GM18526 (cell line): ENCODE results near the gene MAP2K1.

Experiments used
- POLR2A ChIP-seq: IDR thresholded peaks from 3 replicates; pipeline ENCODE4 v1.6.1; 2011; ENCODE audit not compliant: insufficient read length; ENCODE audit errors: extremely low read depth

MAP2K1 gene

GRCh38 chr15:66389859-66390381 is 3.2 kb downstream of the MAP2K1 start:
- no peak for TF ChIP-seq POLR2A

DNA sequence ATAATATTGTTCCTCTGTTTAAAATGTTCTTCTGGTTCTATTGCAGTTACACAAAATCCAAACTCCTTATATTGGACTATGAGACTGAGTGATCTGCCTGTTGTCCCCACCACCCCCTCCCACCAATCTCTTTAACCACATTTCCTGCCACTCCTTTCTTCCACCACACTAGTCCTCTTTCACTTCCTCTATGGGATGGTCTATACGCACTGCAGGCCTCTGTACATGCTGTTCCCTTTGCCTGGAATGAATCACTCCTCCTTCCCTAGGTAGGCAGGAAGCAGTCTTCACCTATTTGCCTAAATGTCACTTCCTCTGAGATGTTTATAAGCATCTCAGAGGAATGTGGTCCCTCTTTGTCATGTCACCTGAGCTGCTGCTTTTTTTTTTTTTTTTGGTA is 4.0 kb downstream of the MAP2K1 start:
- TF ChIP-seq POLR2A, result no peak

DNA sequence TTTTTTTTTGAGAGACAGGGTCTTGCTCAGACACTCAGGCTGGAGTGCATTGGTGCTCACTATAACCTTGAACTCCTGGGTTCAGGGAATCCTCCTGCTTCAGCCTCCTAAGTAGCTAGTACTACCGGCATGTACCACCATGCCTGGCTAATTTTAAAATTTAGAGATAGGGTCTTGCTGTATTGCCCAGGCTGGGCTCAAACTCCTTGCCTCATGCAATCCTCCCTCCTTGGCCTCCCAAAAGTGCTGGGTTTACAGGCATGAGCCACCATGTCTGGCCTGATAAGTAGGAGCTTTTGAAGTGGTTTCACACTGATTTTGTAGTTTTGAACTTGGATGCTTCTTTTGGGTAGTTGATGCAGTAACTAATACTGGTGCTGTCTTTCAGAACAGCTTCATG is 7.8 kb downstream of the MAP2K1 start:
- no peak for TF ChIP-seq POLR2A

DNA sequence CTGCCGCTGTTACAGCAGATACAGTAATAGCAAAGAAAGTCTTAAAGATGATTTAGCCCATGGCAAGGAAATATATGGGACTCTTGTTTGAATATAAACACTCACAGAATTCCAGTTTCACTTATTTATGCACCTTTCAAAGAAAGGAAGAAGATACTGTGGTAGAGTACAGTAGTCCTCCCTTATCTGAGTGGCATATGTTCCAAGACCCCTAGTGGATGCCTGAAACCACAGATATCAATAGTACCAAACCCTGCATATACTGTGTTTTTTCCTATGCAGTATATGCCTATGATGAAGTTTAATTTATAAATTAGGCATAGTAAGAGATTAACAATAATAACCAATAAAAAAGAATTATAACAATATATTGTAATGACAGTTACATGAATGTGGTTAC is 8.2 kb downstream of the MAP2K1 start:
- no peak for TF ChIP-seq POLR2A

DNA sequence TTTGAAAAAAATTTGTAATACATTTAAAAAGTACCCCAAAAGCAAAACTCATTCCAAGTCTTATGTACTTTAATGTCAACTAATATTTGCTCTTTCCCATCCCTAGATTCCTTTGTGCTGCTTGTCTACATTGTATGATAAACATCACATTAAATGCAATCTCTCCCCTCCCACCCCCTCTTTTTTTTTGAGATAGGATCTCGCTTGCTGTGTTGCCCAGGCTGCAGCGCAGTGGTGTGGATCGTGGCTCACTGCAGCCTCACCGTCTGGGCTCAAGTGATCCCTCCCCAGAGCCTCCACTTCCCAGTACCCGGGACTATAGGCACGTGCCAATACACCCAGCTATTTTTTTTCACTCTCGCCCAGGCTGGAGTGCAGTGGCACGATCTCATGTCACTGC is 12.6 kb downstream of the MAP2K1 start:
- no peak for TF ChIP-seq POLR2A

- no peak for TF ChIP-seq POLR2A
Measured at GRCh38 chr15:66400351-66400774, 13.7 kb downstream of the MAP2K1 start.

DNA sequence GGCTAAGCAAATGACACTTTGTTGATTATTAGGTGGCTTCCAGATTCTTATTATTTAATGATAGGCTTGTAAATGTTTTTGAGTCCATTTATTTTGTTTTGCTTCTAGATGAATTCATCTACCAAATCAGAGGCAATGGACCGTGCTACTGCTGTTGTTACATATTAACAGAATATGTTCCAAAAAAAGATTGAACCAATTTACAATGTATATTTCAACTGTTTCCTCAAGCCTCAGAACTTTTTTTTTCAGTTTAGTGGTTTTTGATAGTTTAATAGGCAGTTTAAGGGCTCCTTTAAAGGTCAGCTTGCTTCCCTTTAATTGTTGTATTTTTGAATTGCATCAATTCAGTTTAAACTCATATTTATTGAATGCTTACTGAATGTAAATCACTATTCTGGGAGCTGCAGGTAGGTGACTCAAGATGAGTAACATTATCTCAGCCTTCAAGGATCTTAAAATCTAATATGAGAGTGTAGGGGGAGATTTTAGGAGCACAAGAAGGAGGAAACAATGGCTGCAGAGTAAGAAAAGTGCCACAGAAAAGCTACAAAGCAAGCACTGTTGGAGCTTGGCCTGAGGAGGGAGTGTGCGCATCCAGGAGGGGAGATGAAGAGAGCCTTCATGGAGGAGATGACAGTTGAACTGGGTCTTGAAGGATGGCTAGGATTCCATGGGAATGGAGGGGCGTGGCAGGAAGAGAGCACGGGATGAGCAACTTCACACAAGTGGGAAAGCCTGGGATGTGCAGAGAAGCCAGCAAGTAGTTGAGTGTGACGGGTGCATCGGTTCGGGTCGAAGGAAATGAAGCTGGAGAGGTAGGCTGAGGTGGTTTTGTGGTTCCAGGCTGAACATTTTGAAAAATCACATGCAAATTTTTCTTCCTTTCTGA is 14.7 kb downstream of the MAP2K1 start:
- no peak for TF ChIP-seq POLR2A

DNA sequence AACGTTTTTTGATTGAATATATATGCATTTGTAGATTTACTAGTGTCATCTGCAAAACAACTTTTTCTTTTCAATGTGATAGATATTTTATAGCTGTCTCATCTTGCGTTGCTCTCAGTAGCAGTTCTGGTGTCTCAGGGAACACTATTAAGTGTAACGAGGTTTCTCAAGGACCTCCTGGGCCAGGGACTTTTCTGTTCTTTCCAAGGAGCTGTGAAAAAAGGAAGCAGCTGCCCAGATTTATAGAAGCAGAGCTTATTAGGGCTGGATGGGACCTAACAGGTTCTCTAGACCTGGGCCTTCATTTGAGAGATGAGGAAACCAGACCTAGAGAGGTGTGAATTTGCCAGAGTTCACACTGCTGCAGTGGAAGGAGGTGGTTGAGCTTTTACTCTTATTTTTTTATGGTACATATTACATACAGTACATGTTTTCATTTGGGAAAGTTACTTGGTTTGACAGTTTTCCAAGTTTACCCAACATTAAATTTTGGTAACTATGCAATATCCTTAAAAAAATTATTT is 16.1 kb downstream of the MAP2K1 start:
- no peak for TF ChIP-seq POLR2A

GRCh38 chr15:66403323-66403722 is 16.6 kb downstream of the MAP2K1 start:
- no peak for TF ChIP-seq POLR2A

GRCh38 chr15:66404122-66404521 is 17.4 kb downstream of the MAP2K1 start:
- no peak for TF ChIP-seq POLR2A

- no peak for TF ChIP-seq POLR2A
Measured at GRCh38 chr15:66404532-66404931, 17.8 kb downstream of the MAP2K1 start.

DNA sequence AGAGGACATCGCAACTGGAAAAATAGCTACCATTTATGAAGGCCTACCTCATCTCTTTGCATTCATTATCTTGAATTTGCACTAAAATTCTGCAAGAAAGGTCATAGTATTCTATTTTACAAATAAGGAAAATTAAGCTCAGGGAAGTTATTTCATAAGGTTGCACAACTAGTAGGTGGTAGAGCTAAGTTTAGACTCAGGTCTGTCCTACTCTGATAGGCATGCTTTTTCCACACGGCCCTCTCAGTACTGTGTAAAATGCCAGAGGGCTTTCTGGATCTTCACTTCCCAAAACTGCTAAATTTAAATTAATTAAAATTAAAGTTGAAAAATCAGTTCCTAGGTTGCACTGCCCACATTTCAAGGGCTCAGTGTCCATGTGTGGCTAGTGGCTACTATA is 18.3 kb downstream of the MAP2K1 start:
- TF ChIP-seq POLR2A, result no peak

- TF ChIP-seq POLR2A, result no peak
Measured at GRCh38 chr15:66405615-66406014, 18.9 kb downstream of the MAP2K1 start.

- no peak for TF ChIP-seq POLR2A
Measured at GRCh38 chr15:66408254-66408653, 21.5 kb downstream of the MAP2K1 start.

GRCh38 chr15:66408675-66409282 is 22.1 kb downstream of the MAP2K1 start:
- TF ChIP-seq POLR2A, result no peak

DNA sequence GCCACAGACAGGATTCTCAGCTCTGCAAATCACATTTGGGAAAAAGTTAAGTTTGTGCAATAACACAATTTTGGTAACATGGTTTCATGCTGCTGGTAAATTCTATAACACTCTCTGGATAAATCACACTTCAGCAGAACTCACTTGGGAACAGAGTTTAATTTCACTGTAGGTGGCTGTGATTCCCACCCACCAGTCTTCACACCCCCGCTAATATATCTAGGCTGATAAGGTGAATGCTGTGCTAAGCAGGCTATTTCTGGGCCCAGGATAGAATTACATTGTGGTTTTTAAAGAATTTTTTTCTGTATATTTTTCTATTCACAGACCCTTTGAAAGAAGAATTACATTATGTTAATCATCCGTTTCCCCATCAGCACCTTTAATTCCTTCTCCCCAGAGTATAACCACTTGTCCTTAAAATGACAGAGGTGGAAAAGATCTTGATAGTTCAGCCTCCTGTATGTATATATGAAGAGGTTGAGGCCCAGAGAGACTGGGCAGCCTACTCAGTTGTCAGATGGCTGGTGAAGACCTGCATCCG is 22.9 kb downstream of the MAP2K1 start:
- TF ChIP-seq POLR2A, result no peak
